Brain microvascular endothelial cell (primary cell): ENCODE results near the gene MROH2B.
A peak's percentile ranks its signal among the peaks of the same experiment; 100 is the strongest.

Experiments used
- DNase-seq: peaks from one replicate; pipeline ENCODE4 v3.0.0-alpha.2; 2020
- H3K27ac ChIP-seq: fragments of 250-450 bp; sonication (Bioruptor Pico); 2 replicates; pipeline ENCODE4 v1.5.1; 2020; ENCODE audit warnings: mild to moderate bottlenecking, moderate library complexity
- H3K27me3 ChIP-seq: fragments of 250-450 bp; sonication (Bioruptor Pico); replicated peaks from 2 replicates; pipeline ENCODE4 v1.5.1; 2020; ENCODE audit warnings: mild to moderate bottlenecking
- H3K36me3 ChIP-seq: fragments of 250-450 bp; sonication (Bioruptor Pico); replicated peaks from 2 replicates; pipeline ENCODE4 v1.5.1; 2020; ENCODE audit warnings: mild to moderate bottlenecking
- H3K4me3 ChIP-seq: 2 replicates; pipeline ENCODE4 v1.5.1; 2011; ENCODE audit warnings: low read depth, mild to moderate bottlenecking, control low read depth, low read length, moderate library complexity
- in situ Hi-C: cut with HindIII; loops from 2 replicates; pipeline ENCODE4 v1.10.0; 2017; ENCODE audit warnings: low sequenced_read_pairs, low pct_ligation_motif_present
- TF ChIP-seq, protein P1 (sequence below): IDR thresholded peaks from 2 replicates; pipeline ENCODE4 v1.5.1; 2011; ENCODE audit warnings: low read depth, mild to moderate bottlenecking, moderate library complexity, low read length, control low read depth, inconsistent platforms; ENCODE audit errors: missing control alignments

Gene MROH2B

DNA sequence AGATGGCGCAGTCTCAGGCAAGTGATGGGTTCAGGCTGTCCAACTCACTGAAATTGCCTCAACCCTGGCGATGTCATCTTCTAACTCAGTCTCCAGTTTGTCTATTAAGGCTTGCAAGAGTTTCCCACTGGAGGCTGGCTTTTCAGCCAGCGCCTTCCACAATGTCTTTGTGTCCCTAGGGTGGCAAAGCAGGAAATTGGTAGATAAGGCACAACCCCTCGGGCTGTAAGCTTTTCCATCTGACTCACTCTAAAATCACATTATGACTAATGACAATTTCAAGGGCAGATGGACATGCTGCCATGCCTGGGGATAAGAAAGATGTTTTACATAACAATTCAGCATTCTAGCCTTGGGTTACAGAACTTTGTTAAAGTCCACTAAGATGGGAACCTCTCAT lies 61.9 kb downstream of the MROH2B start:
- TF ChIP-seq, protein P1, sequence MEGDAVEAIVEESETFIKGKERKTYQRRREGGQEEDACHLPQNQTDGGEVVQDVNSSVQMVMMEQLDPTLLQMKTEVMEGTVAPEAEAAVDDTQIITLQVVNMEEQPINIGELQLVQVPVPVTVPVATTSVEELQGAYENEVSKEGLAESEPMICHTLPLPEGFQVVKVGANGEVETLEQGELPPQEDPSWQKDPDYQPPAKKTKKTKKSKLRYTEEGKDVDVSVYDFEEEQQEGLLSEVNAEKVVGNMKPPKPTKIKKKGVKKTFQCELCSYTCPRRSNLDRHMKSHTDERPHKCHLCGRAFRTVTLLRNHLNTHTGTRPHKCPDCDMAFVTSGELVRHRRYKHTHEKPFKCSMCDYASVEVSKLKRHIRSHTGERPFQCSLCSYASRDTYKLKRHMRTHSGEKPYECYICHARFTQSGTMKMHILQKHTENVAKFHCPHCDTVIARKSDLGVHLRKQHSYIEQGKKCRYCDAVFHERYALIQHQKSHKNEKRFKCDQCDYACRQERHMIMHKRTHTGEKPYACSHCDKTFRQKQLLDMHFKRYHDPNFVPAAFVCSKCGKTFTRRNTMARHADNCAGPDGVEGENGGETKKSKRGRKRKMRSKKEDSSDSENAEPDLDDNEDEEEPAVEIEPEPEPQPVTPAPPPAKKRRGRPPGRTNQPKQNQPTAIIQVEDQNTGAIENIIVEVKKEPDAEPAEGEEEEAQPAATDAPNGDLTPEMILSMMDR, result no peak
- peak; percentile 38 for DNase-seq
- Histone ChIP-seq H3K4me3 (no peak overlapping the region), H3K27me3 (no peaks in the 10 kb centered on the region), H3K36me3 (no peaks in the 10 kb centered on the region), H3K27ac (no peak overlapping the region)
- in situ Hi-C loops, result no loop called here

DNA sequence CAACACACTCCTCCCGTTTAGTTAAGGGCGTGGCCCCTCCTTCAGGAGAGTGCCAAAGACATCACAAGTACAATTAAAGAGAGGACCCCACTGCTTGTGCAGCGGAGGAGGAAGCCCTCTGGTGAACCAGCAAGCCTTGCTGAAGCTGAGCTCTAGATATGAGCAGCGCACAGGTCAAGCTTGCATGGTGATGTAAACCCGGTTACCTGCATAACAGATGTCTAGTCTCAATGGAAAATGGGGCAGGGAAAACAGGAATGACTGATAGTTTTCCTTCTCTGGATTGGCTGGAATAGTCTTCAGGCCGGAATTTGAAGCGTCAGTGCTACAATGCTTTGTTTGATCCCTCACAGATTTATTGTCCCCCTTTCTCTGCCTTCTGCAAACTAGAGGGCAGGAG lies 66.2 kb downstream of the MROH2B start:
- Histone ChIP-seq H3K27ac (no peak overlapping the region), H3K27me3 (no peaks in the 10 kb centered on the region), H3K4me3 (no peak overlapping the region), H3K36me3 (no peaks in the 10 kb centered on the region)
- DNase-seq, result no peak
- in situ Hi-C loops, result no loop called here
- TF ChIP-seq, protein P1, result no peak

DNA sequence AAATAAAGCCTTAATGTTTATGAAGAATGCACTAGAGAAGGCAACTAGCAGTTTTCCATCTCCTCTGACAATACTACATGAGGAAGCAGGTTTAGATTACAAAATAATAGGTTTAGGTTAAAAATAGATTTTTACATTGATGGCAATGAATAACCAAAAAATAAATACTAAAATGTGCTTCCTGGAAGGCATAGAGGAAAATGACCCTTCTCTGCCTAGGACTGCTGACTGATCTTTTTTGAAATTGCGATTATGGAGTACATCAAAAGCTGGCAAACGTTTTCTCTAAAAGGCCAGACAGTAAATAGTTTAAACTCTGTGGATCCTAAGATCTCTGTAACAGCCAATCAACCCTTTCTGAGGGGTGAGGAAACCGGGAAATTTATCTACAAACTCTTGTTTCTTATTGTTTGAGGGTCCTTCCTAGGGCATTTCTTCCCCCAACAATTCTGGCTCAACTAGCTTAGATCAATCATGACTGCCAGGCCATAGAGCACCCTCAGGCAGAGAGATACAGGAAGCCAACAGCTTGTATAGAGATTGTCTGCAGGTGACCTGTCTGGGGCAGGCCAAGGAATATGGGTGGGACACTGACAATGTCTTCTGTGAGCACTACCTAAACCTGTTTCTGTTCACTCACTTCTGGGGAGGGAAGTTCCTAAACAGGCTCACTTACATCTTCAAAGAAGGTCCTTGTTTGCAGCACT lies 67.3 kb downstream of the MROH2B start:
- Histone ChIP-seq H3K36me3 (no peaks in the 10 kb centered on the region), H3K27me3 (no peaks in the 10 kb centered on the region)
- no peak for DNase-seq

DNA sequence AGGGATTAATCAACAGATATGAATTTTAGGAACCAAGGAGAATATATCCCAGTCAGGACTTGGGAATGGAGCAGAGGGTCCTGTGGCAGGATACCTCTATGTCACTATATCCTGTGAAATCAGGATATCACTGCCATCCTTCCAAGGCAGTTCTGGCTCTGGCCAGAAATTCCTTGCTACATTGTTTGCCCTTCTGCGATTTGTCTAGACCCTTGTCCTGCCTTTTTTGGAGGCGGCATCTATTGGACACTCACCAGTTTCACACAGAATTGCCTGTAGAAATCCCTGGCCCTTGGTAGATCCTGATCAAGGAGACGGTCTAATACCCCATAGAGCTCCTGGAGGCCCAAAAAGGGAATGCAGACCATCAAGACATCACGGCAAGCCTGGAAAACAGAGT lies 71.2 kb downstream of the MROH2B start:
- no peaks in the 10 kb centered on the region for H3K27me3 ChIP-seq
- no peak overlapping the region for H3K27ac ChIP-seq
- in situ Hi-C loops, result no loop called here
- H3K36me3 ChIP-seq, result no peaks in the 10 kb centered on the region
- no peak for DNase-seq
- TF ChIP-seq, protein P1, result no peak
- H3K4me3 ChIP-seq, result no peak overlapping the region

More for the DNA sequence above, 67.3 kb downstream of the MROH2B start:
- no peak overlapping the region for H3K4me3 ChIP-seq
- TF ChIP-seq, protein P1, result no peak
- in situ Hi-C loops, result no loop called here
- no peak overlapping the region for H3K27ac ChIP-seq

DNA sequence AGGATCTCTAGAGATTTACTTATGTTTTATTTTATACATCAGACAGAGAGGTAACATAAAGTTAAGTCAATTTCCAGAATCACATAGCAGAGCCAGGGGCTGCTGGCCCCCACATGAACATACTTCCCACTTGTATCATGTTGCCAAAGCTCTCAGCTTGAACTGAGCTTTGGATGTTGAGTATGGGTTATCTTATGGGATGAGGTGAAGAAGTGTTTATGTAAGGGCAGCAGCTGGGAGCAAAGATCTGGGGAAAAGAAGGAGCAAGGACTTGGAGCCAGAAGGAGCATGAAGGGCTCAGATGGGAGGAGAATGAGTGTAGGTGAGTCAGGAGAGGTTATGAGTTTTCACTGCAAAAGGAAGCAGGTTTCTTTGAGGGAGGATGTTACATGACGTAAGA lies 72.0 kb downstream of the MROH2B start:
- in situ Hi-C loops, result no loop called here
- DNase-seq, result no peak
- Histone ChIP-seq H3K36me3 (no peaks in the 10 kb centered on the region), H3K27me3 (no peaks in the 10 kb centered on the region), H3K4me3 (no peak overlapping the region), H3K27ac (no peak overlapping the region)
- TF ChIP-seq, protein P1, result no peak
